ENCODE measurements around the gene KRT9.
"Not testable (repeated sequence)": the region's sequence is repeated elsewhere in the genome, so short reads cannot be mapped to it uniquely, and the experiment has no call there.

Gene KRT9

GRCh38 chr17:41579484-41580243 lies 7.8 kb upstream of the KRT9 start:
- TF ChIP-seq CTCF (conservative IDR thresholded peaks at IDR 0.05; ENCODE audit: low read length) = peak; percentile 73
- DNase-seq (ENCODE audit: low read depth) = peak; percentile 49
- H3K4me3 ChIP-seq (ENCODE audit: low read length) = no peak overlapping the region

- DNase-seq (ENCODE audit: low read depth) = no peak
- no peak for TF ChIP-seq CTCF (conservative IDR thresholded peaks at IDR 0.05; ENCODE audit: low read length)
Observed at GRCh38 chr17:41578971-41579370, 7.1 kb upstream of the KRT9 start.

GRCh38 chr17:41578538-41578937 lies 6.7 kb upstream of the KRT9 start:
- H3K4me3 ChIP-seq (ENCODE audit: low read length) = no peak overlapping the region
- DNase-seq (ENCODE audit: low read depth) = no peak
- no peak for TF ChIP-seq CTCF (conservative IDR thresholded peaks at IDR 0.05; ENCODE audit: low read length)

More at GRCh38 chr17:41578971-41579370, 7.1 kb upstream of the KRT9 start:
- no peak overlapping the region for H3K4me3 ChIP-seq (ENCODE audit: low read length)

- H3K4me3 ChIP-seq (ENCODE audit: low read length); DNase-seq (ENCODE audit: low read depth): not testable (repeated sequence)
Observed at GRCh38 chr17:41576740-41577139, 4.9 kb upstream of the KRT9 start.

GRCh38 chr17:41575336-41575735 lies 3.5 kb upstream of the KRT9 start:
- no peak for DNase-seq (ENCODE audit: low read depth)
- H3K4me3 ChIP-seq (ENCODE audit: low read length) = no peak overlapping the region
- TF ChIP-seq CTCF (conservative IDR thresholded peaks at IDR 0.05; ENCODE audit: low read length) = no peak

GRCh38 chr17:41567317-41567716 lies 4.5 kb downstream of the KRT9 start:
- DNase-seq (ENCODE audit: low read depth) = no peak
- no peak overlapping the region for H3K4me3 ChIP-seq (ENCODE audit: low read length)
- no peak for TF ChIP-seq CTCF (conservative IDR thresholded peaks at IDR 0.05; ENCODE audit: low read length)

GRCh38 chr17:41565338-41565737 lies 6.5 kb downstream of the KRT9 start:
- no peak for DNase-seq (ENCODE audit: low read depth)
- TF ChIP-seq CTCF (conservative IDR thresholded peaks at IDR 0.05; ENCODE audit: low read length) = no peak
- no peak overlapping the region for H3K4me3 ChIP-seq (ENCODE audit: low read length)
